GM19455 (cell line): ENCODE data around the gene PPIE.

Experiments
- ATAC-seq: cut with Tn5 transposase; IDR thresholded peaks from one replicate; pipeline ENCODE4 v1.9.1; 2021; ENCODE audit not compliant: unreplicated experiment

Gene PPIE

DNA sequence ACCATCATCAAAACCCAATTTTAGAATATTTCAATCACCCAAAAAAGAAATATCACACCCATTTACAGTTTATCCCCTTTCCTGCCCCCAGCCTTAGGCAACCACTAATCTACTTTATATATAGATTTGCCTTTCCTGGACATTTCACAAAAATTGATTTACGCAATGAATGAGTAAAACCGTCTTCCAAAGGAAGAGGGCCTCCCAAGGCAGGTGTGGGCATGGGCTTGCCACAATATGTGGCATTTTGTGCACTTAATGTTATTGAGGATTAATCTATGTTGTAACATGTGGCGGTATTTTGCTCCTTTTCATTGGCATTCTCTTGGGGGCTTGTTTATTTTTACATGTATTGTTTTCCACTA, 61.8 kb downstream of the PPIE start:
- ATAC-seq, result no peak

DNA sequence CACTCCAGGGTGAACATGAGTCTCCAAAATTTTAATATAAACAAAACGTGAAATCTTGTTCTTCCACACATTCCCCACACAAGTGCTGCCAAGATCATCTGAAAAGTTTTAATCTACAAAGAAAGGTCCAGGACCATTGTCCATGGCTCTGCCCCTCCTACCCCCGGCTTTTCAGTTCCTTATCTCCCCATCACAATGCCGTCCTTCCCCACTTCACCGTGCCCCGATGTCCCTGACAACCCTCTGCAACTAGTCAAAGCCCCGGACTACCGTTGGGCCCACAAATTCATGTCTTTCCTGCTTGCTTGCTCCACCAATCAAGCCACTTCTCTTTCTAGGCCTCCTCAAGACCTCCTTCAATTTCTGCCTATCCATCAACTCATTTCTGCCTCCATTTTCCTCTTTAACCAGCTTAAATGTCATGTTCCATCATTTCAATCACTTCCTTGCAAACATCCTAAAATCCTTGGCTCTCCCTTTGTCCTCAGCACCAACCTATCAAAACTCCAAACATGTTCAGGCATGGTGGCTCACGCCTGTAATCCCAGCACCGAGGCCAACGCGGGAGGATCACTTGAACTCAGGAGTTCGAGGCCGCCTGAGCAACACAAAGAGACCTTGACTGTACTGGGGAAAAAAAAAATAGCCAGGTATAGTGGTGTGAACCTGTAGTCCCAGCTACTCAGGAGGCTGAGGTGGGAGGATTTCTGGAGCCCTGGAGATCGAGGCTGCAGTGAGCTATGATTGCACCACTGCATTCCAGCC, 64.0 kb downstream of the PPIE start:
- no peak for ATAC-seq

DNA sequence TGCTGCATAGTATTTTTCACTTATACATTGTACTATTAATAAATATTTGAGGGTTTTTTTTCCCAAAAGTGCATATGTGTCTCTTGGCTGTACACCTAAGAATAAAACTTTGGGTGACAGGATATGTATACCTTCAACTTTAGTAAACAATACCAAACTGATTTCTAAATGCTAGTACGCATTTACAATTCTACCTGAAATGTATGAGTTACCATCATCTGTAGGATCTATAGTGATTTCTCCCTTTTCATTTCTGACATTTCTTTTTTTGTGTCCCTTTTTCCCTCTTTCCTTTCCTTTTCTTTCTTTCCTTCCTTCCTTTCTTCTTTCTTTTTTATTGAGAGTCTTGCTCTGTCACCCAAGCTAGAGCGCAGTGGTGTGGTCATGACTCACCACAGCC, 66.7 kb downstream of the PPIE start:
- ATAC-seq, result no peak

DNA sequence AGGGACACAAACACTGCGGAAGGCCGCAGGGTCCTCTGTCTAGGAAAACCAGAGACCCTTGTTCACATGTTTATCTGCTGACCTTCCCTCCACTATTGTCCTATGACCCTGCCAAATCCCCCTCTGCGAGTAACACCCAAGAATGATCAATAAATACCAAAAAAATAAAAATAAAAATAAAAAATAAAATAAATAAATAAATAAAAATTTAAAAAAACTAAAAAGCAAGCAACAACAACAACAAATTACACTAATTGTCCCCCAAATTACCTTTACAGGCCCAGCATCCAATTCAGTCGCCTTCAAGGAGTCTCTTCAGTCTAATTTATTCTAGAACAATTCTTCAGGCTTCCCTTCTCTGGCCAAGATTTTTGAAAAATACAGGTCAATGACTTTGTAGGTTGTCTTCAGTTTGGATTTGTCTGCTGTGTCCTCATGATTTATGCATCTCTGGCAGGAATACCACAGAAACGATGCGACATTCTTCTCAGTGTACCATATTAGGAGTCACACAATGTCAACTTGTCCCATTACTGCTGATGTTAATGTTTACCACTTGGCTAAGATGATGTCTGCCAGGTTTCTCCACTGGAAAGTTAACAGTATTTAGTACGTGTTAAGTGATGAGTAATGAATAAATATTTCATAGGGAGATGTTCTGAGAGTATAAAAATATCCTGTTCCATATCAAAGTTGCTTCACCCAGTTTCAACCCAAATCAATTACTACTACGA, 70.3 kb downstream of the PPIE start:
- ATAC-seq, result no peak

DNA sequence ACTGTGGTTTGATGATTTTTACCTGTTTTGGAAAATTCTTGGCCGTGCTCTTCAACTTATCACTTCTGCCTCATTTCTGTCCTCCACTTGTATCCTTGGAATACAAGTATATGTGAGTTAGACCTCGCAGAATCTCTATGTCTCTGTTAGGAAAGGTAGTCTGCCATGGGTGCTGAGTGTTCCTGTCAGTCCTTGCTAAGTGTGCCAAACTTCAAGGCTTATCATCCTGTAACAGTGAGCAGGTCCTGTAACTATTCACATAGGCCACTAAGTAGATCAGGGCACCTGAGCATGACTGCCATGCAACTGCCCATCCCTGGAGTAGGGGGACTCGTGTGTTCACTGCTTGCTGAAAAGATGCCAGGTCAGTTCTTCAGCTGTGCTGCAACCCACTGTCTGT, 74.2 kb downstream of the PPIE start:
- ATAC-seq, result no peak
